Measurements from ENCODE around the gene CCDC134.
A peak's percentile ranks its signal among the peaks of the same experiment; 100 is the strongest.

Gene CCDC134

DNA sequence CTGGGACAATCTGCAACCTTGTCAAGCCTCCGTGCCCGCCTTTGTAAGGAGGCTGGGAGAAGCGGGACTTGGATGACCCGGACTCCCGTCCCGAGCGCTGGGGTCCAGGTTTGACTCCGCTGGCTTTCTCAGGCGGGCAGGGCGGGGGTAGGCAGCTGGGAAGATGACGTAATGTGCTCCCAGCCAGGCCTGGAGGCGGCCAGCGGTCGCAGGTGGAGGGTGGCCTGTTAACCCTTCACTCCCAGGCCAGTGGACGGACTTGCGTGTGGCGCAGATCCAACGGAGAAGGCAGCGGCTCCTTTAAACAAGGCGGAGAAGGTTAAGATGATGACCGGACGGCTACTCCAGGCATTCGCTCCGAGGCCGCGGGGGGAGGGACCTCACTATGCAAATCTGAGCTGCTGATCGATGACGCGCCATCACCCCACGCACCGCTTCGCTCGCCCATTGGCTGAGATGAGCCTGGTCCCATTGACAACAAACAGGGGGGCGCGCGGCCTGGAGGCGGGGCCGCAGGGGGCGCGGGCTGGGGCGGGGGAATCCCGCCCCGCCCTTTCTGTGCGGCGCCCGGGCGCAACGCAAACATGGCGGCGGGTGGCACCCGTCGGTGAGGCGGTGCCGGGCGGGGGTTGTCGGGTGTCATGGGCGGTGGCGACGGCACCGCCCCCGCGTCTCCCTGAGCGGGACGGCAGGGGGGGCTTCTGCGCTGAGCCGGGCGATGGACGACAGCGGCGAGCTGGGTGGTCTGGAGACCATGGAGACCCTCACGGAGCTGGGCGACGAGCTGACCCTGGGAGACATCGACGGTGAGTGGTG, 32.3 kb downstream of the CCDC134 start, which contains the start of gene SREBF2 (continued):
- TF ChIP-seq ZNF544 (tag by site-specific recombination; IDR thresholded peaks at IDR 0.05) (no peak), YY2 (tag by site-specific recombination; IDR thresholded peaks at IDR 0.05) (peak; percentile 56; the same call in 1 of the 2 replicates), ZNF558 (tag by site-specific recombination; IDR thresholded peaks at IDR 0.05) (no peak; the same call in 1 of the 2 replicates), ZEB2 (tag by site-specific recombination; IDR thresholded peaks at IDR 0.05) (peak; percentile 99), ZFP3 (tag by site-specific recombination; IDR thresholded peaks at IDR 0.05; ENCODE audit: low read depth) (no peak), KLF9 (tag by site-specific recombination; IDR thresholded peaks at IDR 0.05; ENCODE audit: low read depth) (peak; percentile 85), FEZF1 (tag by site-specific recombination; IDR thresholded peaks at IDR 0.05) (peak; percentile 53; the same call in 1 of the 2 replicates), ZNF549 (tag by site-specific recombination; IDR thresholded peaks at IDR 0.05) (no peak), YY1 (tag by site-specific recombination; IDR thresholded peaks at IDR 0.05) (peak; percentile 83), ZSCAN16 (tag by site-specific recombination; IDR thresholded peaks at IDR 0.05) (no peak), ZNF501 (tag by site-specific recombination; IDR thresholded peaks at IDR 0.05) (peak; percentile 69), ZFP37 (tag by site-specific recombination; IDR thresholded peaks at IDR 0.05) (peak; percentile 54; the same call in 1 of the 2 replicates), ZNF654 (tag by site-specific recombination; IDR thresholded peaks at IDR 0.05; ENCODE audit: low read depth) (no peak), OSR2 (tag by site-specific recombination; IDR thresholded peaks at IDR 0.05) (no peak; the same call in 1 of the 2 replicates), BCL11B (tag by site-specific recombination; IDR thresholded peaks at IDR 0.05; ENCODE audit: low read depth) (peak; percentile 97), ZNF24 (tag by site-specific recombination; IDR thresholded peaks at IDR 0.05) (peak; percentile 70), ZNF292 (tag by site-specific recombination; IDR thresholded peaks at IDR 0.05; ENCODE audit: borderline replicate concordance, low read depth) (no peak), ZNF664 (tag by site-specific recombination; IDR thresholded peaks at IDR 0.05) (no peak), ZNF660 (tag by site-specific recombination; IDR thresholded peaks at IDR 0.05) (peak; percentile 67), ZNF10 (tag by site-specific recombination; IDR thresholded peaks at IDR 0.05) (no peak), KLF16 (tag by site-specific recombination; IDR thresholded peaks at IDR 0.05) (peak; percentile 65)
- TF ChIP-seq, protein P1, sequence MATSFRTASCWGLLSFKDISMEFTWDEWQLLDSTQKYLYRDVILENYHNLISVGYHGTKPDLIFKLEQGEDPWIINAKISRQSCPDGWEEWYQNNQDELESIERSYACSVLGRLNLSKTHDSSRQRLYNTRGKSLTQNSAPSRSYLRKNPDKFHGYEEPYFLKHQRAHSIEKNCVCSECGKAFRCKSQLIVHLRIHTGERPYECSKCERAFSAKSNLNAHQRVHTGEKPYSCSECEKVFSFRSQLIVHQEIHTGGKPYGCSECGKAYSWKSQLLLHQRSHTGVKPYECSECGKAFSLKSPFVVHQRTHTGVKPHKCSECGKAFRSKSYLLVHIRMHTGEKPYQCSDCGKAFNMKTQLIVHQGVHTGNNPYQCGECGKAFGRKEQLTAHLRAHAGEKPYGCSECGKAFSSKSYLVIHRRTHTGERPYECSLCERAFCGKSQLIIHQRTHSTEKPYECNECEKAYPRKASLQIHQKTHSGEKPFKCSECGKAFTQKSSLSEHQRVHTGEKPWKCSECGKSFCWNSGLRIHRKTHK (tag by site-specific recombination; IDR thresholded peaks at IDR 0.05), result no peak
- TF ChIP-seq, protein P2, sequence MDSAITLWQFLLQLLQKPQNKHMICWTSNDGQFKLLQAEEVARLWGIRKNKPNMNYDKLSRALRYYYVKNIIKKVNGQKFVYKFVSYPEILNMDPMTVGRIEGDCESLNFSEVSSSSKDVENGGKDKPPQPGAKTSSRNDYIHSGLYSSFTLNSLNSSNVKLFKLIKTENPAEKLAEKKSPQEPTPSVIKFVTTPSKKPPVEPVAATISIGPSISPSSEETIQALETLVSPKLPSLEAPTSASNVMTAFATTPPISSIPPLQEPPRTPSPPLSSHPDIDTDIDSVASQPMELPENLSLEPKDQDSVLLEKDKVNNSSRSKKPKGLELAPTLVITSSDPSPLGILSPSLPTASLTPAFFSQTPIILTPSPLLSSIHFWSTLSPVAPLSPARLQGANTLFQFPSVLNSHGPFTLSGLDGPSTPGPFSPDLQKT (IDR thresholded peaks at IDR 0.05; ENCODE audit: borderline replicate concordance, low read depth, low read length), result no peak
- TF ChIP-seq, protein P3, sequence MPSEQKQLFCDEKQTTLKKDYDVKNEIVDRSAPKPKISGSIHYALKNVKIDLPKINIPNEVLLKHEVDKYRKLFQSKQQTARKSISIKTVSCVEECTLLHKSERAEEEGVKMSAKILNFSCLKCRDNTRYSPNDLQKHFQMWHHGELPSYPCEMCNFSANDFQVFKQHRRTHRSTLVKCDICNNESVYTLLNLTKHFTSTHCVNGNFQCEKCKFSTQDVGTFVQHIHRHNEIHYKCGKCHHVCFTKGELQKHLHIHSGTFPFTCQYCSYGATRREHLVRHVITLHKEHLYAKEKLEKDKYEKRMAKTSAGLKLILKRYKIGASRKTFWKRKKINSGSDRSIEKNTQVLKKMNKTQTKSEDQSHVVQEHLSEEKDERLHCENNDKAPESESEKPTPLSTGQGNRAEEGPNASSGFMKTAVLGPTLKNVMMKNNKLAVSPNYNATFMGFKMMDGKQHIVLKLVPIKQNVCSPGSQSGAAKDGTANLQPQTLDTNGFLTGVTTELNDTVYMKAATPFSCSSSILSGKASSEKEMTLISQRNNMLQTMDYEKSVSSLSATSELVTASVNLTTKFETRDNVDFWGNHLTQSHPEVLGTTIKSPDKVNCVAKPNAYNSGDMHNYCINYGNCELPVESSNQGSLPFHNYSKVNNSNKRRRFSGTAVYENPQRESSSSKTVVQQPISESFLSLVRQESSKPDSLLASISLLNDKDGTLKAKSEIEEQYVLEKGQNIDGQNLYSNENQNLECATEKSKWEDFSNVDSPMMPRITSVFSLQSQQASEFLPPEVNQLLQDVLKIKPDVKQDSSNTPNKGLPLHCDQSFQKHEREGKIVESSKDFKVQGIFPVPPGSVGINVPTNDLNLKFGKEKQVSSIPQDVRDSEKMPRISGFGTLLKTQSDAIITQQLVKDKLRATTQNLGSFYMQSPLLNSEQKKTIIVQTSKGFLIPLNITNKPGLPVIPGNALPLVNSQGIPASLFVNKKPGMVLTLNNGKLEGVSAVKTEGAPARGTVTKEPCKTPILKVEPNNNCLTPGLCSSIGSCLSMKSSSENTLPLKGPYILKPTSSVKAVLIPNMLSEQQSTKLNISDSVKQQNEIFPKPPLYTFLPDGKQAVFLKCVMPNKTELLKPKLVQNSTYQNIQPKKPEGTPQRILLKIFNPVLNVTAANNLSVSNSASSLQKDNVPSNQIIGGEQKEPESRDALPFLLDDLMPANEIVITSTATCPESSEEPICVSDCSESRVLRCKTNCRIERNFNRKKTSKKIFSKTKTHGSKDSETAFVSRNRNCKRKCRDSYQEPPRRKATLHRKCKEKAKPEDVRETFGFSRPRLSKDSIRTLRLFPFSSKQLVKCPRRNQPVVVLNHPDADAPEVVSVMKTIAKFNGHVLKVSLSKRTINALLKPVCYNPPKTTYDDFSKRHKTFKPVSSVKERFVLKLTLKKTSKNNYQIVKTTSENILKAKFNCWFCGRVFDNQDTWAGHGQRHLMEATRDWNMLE (tag by site-specific recombination; conservative IDR thresholded peaks at IDR 0.05; ENCODE audit: low read depth), result no peak
- TF ChIP-seq, protein P4, sequence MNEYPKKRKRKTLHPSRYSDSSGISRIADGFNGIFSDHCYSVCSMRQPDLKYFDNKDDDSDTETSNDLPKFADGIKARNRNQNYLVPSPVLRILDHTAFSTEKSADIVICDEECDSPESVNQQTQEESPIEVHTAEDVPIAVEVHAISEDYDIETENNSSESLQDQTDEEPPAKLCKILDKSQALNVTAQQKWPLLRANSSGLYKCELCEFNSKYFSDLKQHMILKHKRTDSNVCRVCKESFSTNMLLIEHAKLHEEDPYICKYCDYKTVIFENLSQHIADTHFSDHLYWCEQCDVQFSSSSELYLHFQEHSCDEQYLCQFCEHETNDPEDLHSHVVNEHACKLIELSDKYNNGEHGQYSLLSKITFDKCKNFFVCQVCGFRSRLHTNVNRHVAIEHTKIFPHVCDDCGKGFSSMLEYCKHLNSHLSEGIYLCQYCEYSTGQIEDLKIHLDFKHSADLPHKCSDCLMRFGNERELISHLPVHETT (tag by site-specific recombination; IDR thresholded peaks at IDR 0.05), result peak; percentile 92
- TF ChIP-seq, protein P5, sequence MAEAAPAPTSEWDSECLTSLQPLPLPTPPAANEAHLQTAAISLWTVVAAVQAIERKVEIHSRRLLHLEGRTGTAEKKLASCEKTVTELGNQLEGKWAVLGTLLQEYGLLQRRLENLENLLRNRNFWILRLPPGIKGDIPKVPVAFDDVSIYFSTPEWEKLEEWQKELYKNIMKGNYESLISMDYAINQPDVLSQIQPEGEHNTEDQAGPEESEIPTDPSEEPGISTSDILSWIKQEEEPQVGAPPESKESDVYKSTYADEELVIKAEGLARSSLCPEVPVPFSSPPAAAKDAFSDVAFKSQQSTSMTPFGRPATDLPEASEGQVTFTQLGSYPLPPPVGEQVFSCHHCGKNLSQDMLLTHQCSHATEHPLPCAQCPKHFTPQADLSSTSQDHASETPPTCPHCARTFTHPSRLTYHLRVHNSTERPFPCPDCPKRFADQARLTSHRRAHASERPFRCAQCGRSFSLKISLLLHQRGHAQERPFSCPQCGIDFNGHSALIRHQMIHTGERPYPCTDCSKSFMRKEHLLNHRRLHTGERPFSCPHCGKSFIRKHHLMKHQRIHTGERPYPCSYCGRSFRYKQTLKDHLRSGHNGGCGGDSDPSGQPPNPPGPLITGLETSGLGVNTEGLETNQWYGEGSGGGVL (tag by site-specific recombination; IDR thresholded peaks at IDR 0.05), result peak; percentile 35
- TF ChIP-seq, protein P6, sequence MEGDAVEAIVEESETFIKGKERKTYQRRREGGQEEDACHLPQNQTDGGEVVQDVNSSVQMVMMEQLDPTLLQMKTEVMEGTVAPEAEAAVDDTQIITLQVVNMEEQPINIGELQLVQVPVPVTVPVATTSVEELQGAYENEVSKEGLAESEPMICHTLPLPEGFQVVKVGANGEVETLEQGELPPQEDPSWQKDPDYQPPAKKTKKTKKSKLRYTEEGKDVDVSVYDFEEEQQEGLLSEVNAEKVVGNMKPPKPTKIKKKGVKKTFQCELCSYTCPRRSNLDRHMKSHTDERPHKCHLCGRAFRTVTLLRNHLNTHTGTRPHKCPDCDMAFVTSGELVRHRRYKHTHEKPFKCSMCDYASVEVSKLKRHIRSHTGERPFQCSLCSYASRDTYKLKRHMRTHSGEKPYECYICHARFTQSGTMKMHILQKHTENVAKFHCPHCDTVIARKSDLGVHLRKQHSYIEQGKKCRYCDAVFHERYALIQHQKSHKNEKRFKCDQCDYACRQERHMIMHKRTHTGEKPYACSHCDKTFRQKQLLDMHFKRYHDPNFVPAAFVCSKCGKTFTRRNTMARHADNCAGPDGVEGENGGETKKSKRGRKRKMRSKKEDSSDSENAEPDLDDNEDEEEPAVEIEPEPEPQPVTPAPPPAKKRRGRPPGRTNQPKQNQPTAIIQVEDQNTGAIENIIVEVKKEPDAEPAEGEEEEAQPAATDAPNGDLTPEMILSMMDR (tag by site-specific recombination; IDR thresholded peaks at IDR 0.05), result peak; percentile 69

Data from HEK293 (cell line).